PC-9 (cell line): ENCODE data around the gene MAPT. TPM values are rescaled to one million over a fixed set of nuclear protein-coding genes. Genes with fewer than 3 reads are reported as not detected.

ENCODE experiments used
- BruUV-seq: library from RNA; stranded (reverse); fragments of 400-500 nt; replicated peaks from 2 replicates; lab custom pipeline; 2021; lab: Mats Ljungman, UMichigan
- CTCF ChIA-PET: fragments of 300-600 bp; sonication (Branson Sonifier 250); formaldehyde crosslinking; loops from one replicate; lab custom pipeline; 2022; ENCODE audit warnings: antibody characterized with exemption; lab: Charles Lee
- POLR2A ChIA-PET: fragments of 300-600 bp; sonication (Branson Sonifier 250); formaldehyde crosslinking; loops from one replicate; lab custom pipeline; 2022; ENCODE audit warnings: antibody characterized with exemption; ENCODE audit not compliant: unreplicated experiment; lab: Charles Lee
- DNase-seq, 2 experiments: peaks; one replicate each; pipeline versions ENCODE4 v3.0.0 to v3.0.0-alpha.2; 2015 to 2022; ENCODE audit warnings: mixed read lengths in 1 of 2
- H2AFZ ChIP-seq: fragments of 200-600 bp; sonication (generic); 2 replicates; pipeline ENCODE4 v1.8.1; 2017; ENCODE audit warnings: antibody characterized with exemption
- H3F3A ChIP-seq: fragments of 200-600 bp; sonication (generic); 2 replicates; pipeline ENCODE4 v1.8.1; 2017; ENCODE audit warnings: antibody characterized with exemption, mild to moderate bottlenecking, low read depth; ENCODE audit not compliant: insufficient read depth
- H3K27ac ChIP-seq: fragments of 200-600 bp; sonication (generic); 2 replicates; pipeline ENCODE4 v1.6.1; 2016; ENCODE audit warnings: mixed run types
- H3K27me3 ChIP-seq: fragments of 200-600 bp; sonication (generic); 2 replicates; pipeline ENCODE4 v1.6.1; 2016; ENCODE audit warnings: low read depth, mixed run types; ENCODE audit not compliant: insufficient read depth
- H3K36me3 ChIP-seq: fragments of 200-600 bp; sonication (generic); 2 replicates; pipeline ENCODE4 v1.6.1; 2016; ENCODE audit warnings: low read depth, mixed run types
- H3K4me1 ChIP-seq: fragments of 200-600 bp; sonication (generic); replicated peaks from 2 replicates; pipeline ENCODE4 v1.6.1; 2016; ENCODE audit warnings: mixed run types; ENCODE audit not compliant: insufficient read depth
- H3K4me2 ChIP-seq: fragments of 200-600 bp; sonication (generic); 2 replicates; pipeline ENCODE4 v1.6.1; 2017; ENCODE audit warnings: mixed run types
- H3K4me3 ChIP-seq: fragments of 200-600 bp; sonication (generic); 2 replicates; pipeline ENCODE4 v1.6.1; 2016; ENCODE audit warnings: mixed run types
- H3K79me2 ChIP-seq: fragments of 200-600 bp; sonication (generic); 2 replicates; pipeline ENCODE4 v1.6.1; 2017; ENCODE audit warnings: low read depth, mixed run types
- H3K9me2 ChIP-seq: fragments of 200-600 bp; sonication (generic); 2 replicates; pipeline ENCODE4 v1.8.1; 2017; ENCODE audit warnings: mild to moderate bottlenecking; ENCODE audit not compliant: insufficient read depth
- H3K9me3 ChIP-seq: fragments of 200-600 bp; sonication (generic); 2 replicates; pipeline ENCODE4 v1.8.1; 2016; ENCODE audit warnings: low read depth; ENCODE audit not compliant: insufficient read depth
- H4K20me1 ChIP-seq: fragments of 200-600 bp; sonication (generic); 2 replicates; pipeline ENCODE4 v1.8.1; 2017; ENCODE audit not compliant: insufficient read depth
- CTCF ChIP-seq: fragments of 200-600 bp; sonication (generic); conservative IDR thresholded peaks from 2 replicates; pipeline ENCODE4 v1.6.1; 2017; ENCODE audit warnings: mixed run types, antibody characterized with exemption, mild to moderate bottlenecking, moderate library complexity
- EZH2 ChIP-seq: fragments of 200-600 bp; sonication (generic); IDR thresholded peaks from 2 replicates; pipeline ENCODE4 v1.8.0; 2017; ENCODE audit warnings: antibody characterized with exemption, low read depth
- intact Hi-C: fragments of 100-400 bp; cut with micrococcal nuclease; formaldehyde crosslinking; loops from one replicate; pipeline ENCODE4 v1.10.0; 2022; ENCODE audit not compliant: unreplicated experiment
- total RNA-seq: library from RNA; stranded (reverse); gene quantifications from 2 replicates; pipeline ENCODE4 v1.2.3, GENCODE V29; 2021

MAPT gene
- total RNA-seq, 1 experiment from 2014 or later = 0.85 TPM

DNA sequence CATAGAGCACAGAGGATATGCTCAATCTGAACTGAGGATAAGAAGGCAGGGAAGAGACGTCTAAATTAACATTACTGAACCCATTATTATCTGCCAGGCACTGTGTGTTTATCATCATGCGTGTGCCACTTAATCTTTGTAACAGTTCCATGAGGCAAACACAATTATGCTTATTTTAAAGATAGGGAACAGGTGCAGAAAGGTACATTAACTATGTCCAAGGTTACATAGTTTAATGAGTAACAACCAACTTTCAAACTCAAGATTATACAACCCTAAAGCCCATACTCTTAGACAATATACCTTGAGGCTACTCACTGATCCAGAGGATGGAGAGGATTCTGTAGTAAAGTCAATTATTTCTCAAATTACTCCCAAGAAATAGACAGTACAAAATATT is 147.9 kb downstream of the MAPT start:
- TF ChIP-seq EZH2 (no peak), CTCF (no peak)

DNA sequence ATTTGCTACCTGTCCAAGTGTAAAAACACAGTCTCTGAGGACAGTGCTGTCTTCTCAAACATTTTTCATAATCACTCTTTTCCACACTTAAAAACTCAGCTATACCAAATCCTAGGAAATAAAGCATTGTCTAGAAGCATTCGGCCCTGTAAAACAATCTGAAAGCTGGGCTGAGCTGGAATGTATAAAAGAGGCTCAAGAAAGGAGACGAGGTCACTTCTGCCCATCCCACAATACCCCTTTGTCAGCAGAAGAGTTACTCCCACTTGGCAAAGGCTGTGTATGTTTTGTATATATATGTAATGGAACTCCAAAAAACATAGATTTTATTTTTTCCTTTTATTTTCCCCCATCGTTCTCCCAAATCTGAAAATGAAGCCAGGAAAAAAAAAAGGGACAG is 148.6 kb downstream of the MAPT start:
- H3K79me2 ChIP-seq = 0 out of 2 replicates have a peak, but pooled peaks cover 6% of the 10 kb centered on the region
- POLR2A ChIA-PET = interaction anchor here (0.6 kb wide), 1 partner anchor 157 kb away, joined by 10 read pairs; no protein-coding TSS in a partner anchor
- no peak overlapping the region for H3K4me3 ChIP-seq
- no peak for DNase-seq
- H3K27me3 ChIP-seq = no peaks in the 10 kb centered on the region
- BruUV-seq = no TSS peak
- H4K20me1 ChIP-seq = peaks cover 17% of the 10 kb centered on the region
- CTCF ChIA-PET = interaction anchor here (0.6 kb wide), 1 partner anchor 170 kb away, joined by 7 read pairs; no protein-coding TSS in a partner anchor
- H3K9me2 ChIP-seq = no peaks in the 10 kb centered on the region
- H3K4me1 ChIP-seq = no peaks in the 10 kb centered on the region
- no peak overlapping the region for H2AFZ ChIP-seq
- H3K27ac ChIP-seq = no peak overlapping the region
- intact Hi-C loops = loop anchor here (5.0 kb wide), 2 partner anchors 149 to 169 kb away; partner anchors contain the start of gene KANSL1
- H3K4me2 ChIP-seq = no peak overlapping the region
- H3K36me3 ChIP-seq = peaks cover 47% of the 10 kb centered on the region
- no peak for TF ChIP-seq CTCF
- no peaks in the 10 kb centered on the region for H3K9me3 ChIP-seq
- H3F3A ChIP-seq = peaks cover 22% of the 10 kb centered on the region; the same call in 1 of the 2 replicates

More for the DNA sequence above, 147.9 kb downstream of the MAPT start:
- H3K36me3 ChIP-seq = peaks cover 54% of the 10 kb centered on the region; the same call in 1 of the 2 replicates
- H3K27ac ChIP-seq = no peak overlapping the region
- no peaks in the 10 kb centered on the region for H3K27me3 ChIP-seq
- ChIA-PET CTCF (no interaction called here), POLR2A (no interaction called here)
- no peaks in the 10 kb centered on the region for H3K4me1 ChIP-seq
- intact Hi-C loops = loop anchor here (5.0 kb wide), 2 partner anchors 150 to 170 kb away; partner anchors contain the start of gene KANSL1
- H3K79me2 ChIP-seq = 0 out of 2 replicates have a peak, but pooled peaks cover 6% of the 10 kb centered on the region
- H3F3A ChIP-seq = peaks cover 21% of the 10 kb centered on the region; the same call in 1 of the 2 replicates
- H3K9me2 ChIP-seq = no peaks in the 10 kb centered on the region
- no peak overlapping the region for H3K4me2 ChIP-seq
- H3K4me3 ChIP-seq = no peak overlapping the region
- H3K9me3 ChIP-seq = no peaks in the 10 kb centered on the region
- DNase-seq = peak in 1 of 2 experiments; percentile 10
- BruUV-seq = no TSS peak
- H4K20me1 ChIP-seq = peaks cover 17% of the 10 kb centered on the region
- H2AFZ ChIP-seq = no peak overlapping the region

- no peak overlapping the region for H3K4me3 ChIP-seq
- H3K27me3 ChIP-seq = no peaks in the 10 kb centered on the region
- H3K36me3 ChIP-seq = peaks cover 42% of the 10 kb centered on the region
- BruUV-seq = no TSS peak
- peaks cover 22% of the 10 kb centered on the region; the same call in 1 of the 2 replicates for H3F3A ChIP-seq
- peaks cover 17% of the 10 kb centered on the region for H4K20me1 ChIP-seq
- intact Hi-C loops = loop anchor here (5.0 kb wide), 2 partner anchors 149 to 169 kb away; partner anchors contain the start of gene KANSL1
- no peaks in the 10 kb centered on the region for H3K4me1 ChIP-seq
- POLR2A ChIA-PET = no interaction called here
- H3K9me2 ChIP-seq = no peaks in the 10 kb centered on the region
- H3K79me2 ChIP-seq = 0 out of 2 replicates have a peak, but pooled peaks cover 6% of the 10 kb centered on the region
- no peak overlapping the region for H2AFZ ChIP-seq
- TF ChIP-seq CTCF = no peak
- no peak for TF ChIP-seq EZH2
- CTCF ChIA-PET = interaction anchor here (0.7 to 1.8 kb wide), 4 partner anchors 11 to 169 kb away, joined by 3 to 17 read pairs (median 8); partner anchors contain the start of gene KANSL1
- peak in 1 of 2 experiments; percentile 6 for DNase-seq
- H3K9me3 ChIP-seq = no peaks in the 10 kb centered on the region
- no peak overlapping the region for H3K27ac ChIP-seq
- H3K4me2 ChIP-seq = no peak overlapping the region
These were observed 149.3 kb downstream of the MAPT start for GRCh38 chr17:46043606-46044005.
